Caki2 (cell line): ENCODE data around the gene FLRT2. TPM values are rescaled to one million over a fixed set of nuclear protein-coding genes. Genes with fewer than 3 reads are reported as not detected.

Experiments used
- DNase-seq: peaks from one replicate; pipeline ENCODE4 v3.0.0-alpha.2; 2015; ENCODE audit warnings: low read depth
- in situ Hi-C: cut with HindIII; loops from 2 replicates; pipeline ENCODE4 v1.10.0; 2016; ENCODE audit warnings: low sequenced_read_pairs, low pct_unique_long_range_greater_than_20kb, mixed read lengths
- total RNA-seq: library from RNA; depleted of rRNA; stranded (reverse); fragments of >200 nt; shearing (Covaris generic); gene quantifications from 2 replicates; pipeline ENCODE4 v1.2.3, GENCODE V29; 2014; ENCODE audit warnings: low replicate concordance

The FLRT2 gene
- total RNA-seq, 1 experiment from 2014 or later, result 0.07 TPM

DNA sequence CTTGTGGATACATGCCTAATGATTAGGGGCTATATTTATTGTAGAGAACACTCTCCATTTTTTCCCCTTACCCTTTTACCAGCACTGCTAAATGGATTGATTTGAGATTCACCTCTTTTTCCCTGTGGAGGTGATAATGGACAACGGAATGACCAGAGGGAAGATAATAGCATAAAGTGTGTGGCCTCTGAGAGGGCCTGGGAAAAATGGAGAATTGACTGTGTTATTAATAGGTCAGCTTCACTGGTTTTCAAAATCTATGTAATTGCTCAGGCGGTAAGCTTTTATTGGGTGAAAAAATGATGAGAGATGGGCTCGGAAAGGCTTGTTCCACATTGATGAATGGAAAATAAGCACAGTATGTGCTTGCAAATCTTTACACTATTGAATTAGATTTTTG lies 15.8 kb downstream of the FLRT2 start:
- no peak for DNase-seq
- in situ Hi-C loops, result no loop called here

DNA sequence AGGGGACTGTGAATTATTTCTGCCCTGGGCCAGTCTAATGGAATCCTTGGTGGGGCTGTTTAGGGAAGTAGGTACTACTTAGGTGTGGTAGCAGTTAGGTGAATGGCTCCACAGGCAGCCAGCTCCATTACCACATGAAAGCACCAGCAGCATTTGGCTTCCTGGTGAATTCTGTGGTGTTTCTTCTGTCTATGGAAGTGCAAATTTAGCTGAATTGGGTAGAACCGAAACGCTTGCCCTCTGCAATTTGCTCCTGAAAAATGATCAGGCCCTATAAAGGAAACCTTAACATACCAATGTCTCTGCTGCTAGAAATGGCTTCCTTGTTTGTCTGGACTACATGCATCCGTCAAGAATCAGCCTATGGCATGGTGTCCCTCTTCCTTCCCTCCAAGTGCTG lies 16.4 kb downstream of the FLRT2 start:
- no peak for DNase-seq
- in situ Hi-C loops, result no loop called here

DNA sequence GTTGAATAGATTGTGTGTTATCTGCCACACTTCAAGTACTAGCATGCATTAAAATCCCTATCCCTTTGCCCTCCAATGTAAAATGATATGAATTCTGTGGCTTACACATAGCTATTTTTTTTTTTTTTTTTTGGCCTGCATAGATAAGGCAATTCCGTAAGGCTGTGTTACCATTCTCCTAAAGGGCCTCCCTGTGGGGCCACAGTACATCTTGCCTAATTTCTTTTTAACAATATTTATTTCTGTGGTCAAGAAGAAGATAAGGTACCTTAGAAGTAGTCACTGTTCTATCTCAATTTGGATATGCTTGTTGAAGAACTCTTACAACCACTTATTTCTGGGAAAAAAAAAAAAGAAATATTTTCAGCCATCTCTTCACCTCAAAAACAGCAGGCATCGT lies 19.8 kb downstream of the FLRT2 start:
- DNase-seq, result no peak
- in situ Hi-C loops, result no loop called here

DNA sequence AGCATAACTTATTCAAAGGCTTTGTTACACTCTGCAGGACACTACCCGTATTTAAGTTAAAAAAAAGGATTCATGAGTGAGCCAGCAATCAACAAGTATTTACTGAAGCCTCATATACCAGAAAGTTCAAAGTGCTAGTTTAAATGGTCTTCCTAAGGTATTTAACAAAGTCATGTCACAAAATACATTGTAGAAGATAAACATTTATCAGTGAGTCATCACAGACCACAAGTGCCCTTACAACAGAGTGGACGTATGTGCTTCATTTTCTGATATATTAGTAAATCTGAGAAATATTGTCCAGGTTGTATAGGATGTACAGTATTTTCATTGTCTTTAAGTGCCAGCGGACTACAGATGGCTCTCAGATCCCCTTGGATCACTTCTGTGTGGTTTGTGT lies 24.2 kb downstream of the FLRT2 start:
- DNase-seq, result no peak
- in situ Hi-C loops, result no loop called here

DNA sequence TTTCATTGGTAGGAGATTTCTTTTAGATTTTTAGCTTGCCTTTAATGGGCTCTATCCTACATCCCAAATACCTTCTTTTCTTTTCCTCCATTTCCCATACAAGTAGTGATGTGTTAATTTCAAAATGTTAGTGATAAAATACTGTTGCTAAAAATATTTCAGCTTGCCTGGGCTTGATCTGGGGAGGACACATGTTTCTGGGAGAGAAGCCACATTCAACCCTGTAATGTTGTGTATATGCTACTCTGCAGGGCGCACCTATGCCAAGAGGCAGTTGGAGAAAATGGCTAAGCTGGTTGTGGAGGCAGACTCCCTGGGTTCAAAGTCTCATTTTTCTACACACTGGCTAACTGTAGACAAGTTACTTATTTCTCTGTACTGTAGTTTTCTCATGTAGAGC lies 26.3 kb downstream of the FLRT2 start:
- in situ Hi-C loops, result no loop called here
- no peak for DNase-seq

DNA sequence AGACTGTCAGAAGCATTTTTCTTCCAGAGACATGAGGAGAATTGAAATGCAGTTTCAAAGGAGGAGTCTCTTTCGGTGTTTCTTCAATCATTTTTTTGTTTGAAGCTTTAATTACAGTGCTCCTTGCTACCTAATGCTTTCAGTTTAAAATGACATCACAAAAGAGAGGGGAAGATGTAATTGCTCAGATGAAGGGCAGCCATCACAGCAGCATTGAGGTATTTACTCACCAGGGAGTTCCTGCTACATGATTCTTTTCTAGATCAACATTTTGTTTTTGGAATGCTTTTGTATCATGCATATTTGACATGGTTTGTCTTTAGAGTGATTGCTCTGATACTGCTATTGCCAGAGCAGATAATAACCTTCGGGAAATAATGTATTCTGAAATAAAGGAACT lies 28.6 kb downstream of the FLRT2 start:
- in situ Hi-C loops, result no loop called here
- no peak for DNase-seq

DNA sequence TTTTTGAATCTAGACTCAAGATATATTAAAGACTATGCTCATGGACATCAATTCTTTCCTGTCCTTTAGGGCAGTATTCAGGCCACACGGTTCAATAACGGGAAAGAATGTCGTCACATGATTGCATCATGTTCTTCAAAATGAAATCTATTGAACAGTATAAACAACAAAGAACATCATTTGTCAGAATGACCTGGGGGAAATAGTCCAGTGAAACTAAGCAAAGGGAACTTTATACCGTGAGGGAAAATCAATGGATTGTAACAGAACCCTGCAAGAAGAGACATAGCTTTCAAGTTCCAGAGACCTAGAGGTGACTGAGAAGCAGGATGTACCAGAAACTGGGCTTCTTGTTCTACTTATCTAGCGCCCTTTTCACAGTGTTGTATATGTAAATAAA lies 32.7 kb downstream of the FLRT2 start:
- in situ Hi-C loops, result no loop called here
- no peak for DNase-seq

DNA sequence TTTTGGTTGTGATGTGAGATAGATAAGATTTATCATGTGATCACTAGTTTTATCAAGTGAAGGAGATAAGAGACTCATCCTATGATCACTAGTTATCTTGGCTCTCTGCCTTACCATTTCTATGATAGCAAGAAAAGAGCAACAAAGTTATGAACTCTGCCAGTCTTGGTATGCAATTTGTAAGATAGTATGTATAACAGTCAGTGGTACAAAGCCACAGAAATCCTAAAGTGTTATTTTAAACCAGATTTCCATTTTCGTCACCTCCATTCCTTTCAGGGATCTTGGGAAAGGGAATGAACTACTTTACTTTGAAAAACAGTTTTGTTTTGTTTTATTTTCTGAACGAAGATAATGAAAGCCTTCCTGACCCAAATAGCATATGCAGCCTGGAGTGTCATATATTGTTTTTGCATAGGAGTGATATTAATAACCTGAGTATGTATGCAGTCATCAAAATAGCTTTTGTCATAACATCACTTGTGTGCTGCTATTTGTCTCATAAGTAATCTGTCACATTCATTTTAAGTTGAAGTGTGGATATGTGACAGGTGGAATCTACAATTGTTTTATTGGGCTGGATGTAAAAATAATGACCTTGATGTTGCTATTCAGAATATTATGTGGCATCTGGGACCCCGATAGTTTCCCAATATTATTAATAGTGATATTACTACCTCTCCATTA lies 35.0 kb downstream of the FLRT2 start:
- DNase-seq, result no peak
- in situ Hi-C loops, result no loop called here

DNA sequence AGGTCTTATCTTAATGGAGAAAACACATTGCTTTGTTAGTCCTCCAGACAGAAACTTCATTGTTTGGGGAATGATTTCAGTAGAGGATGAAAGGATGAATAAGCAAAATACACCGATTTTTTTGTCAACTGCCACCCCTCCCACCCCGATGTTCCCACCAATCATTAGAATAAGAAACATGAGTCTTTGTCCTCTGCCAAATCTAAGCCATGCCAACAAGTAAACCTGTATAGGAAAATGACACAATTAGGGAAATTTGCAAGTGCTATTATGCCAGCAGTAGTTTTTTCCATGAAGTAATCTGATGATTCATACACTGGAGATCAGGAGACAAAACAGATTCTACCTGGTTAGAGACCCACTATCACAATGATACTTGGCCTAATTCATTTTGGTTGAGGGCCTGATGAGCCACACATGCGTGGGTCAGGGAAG lies 35.9 kb downstream of the FLRT2 start:
- in situ Hi-C loops, result no loop called here
- peak; percentile 15 for DNase-seq

DNA sequence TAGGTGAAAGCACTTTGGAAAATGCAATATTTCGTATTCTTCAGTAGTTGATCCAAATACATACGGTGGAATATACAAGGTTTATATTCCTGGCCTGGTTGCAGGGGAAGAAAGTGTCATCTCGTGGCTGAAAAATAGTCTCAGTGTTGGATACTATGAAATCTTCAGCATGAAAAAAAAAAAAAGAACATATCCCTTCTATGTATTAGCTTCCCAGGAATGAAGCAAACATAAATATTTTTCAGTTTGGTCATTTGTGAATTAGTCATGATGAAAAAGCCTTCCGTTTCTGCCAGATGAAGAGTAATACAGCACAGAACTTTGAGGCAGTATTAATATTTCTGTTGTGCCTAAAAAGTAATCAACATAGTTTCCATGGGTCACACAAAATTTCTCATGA lies 36.7 kb downstream of the FLRT2 start:
- in situ Hi-C loops, result no loop called here
- DNase-seq, result no peak

DNA sequence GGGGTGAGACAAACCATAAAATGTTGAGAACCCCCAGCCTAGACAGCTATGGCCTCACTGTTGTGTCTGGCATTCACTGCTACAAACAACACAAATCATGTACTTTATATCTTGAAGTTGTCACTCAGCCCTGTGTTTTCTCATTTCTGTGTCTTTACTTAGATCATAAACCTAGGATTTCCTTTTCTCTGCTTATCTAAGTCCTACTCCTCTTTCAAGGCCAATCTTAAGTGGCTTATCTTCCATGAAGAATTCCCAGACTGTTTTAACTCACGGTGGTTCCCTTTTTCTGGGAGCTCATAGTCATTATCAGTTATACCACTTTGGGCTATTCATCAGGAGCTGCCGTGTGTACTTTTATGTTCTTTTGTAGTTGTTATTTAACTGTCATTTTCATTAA lies 42.1 kb downstream of the FLRT2 start:
- in situ Hi-C loops, result no loop called here
- no peak for DNase-seq

DNA sequence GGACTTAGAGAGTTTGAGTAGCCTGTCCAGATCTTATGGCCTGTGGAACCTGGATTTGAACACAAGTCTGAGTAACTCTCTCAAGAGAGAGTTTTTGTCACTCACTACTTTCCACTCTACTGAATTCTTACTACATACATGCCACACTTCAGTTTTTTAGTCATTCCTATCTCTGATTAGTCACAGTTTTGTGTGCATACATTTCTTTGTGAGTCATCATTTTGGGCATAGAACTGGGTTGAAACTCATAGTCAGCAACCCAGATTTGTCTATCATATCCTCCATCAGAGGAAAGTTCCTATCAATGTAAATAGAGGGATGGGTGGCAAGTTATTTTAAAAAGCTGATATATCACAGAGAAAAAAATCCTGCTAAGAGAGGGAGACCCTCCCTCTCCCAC lies 42.9 kb downstream of the FLRT2 start:
- in situ Hi-C loops, result no loop called here
- DNase-seq, result peak; percentile 10

DNA sequence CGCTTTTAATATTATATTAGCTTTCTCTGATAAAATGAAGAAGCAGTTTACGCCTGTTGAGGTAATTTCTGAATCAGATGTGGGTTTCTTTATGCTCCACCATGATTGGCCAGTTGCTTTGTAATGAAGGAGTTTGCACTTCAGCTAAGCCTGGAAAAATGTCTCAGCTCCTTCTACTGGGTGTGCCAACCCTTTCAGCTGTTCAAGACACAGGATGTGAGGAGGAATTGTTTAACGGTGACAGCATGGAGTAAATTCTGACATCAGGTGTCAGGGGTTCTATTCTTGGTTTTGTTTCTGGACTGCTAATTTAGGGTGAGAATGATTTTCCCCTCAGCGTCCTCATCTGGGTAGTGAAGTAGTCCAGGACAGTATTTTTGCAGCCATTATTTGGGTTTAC lies 43.5 kb downstream of the FLRT2 start:
- in situ Hi-C loops, result no loop called here
- DNase-seq, result no peak

DNA sequence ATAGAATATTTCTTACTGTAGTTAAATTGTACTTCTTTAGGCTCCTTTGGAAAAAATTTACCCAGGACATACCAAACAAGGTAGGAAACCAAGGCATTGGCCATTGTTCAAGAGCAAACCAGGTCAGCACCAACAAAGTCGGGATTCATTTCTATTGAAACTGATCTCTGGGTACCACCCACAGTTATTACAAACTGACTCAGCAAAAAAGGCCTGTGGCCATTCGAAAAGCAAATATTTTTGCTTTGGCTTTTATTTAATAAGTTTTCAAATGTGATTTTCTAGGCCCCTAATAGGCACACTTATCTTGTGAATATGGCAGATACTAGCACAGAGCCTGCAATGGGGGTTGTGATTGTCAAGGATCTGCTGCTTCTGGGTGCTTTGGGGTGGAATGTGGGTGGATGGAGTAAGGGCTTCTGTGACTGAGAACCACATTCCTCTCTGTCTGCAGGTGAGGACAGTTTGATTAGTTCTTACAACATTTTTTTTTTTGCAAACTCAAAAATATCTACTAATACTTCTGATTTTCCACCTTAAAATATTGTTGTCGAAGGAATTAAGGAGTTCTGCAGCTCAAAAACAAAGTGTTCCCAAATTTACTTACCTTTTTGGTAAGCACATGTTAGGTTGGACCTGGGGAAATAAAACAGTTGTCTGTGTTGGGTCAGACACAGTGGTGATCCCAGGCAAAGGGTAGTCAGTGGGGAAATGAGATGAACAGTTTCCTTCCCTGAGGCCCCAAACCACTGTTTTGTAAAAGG lies 45.1 kb downstream of the FLRT2 start:
- DNase-seq, result no peak
- in situ Hi-C loops, result no loop called here

DNA sequence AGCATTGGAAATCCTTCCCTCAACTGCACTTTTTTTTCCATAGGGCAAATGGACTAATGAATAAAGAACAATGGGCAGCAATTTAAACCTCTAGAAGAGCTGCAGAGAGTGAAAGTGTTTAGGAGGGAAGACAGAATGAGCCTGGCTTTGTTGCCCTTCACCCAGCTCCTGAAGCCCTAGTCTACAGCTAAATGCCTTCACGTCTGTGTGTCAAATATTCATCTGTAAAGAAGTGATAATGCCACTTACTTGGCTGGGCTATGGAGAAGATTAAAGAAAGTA lies 45.6 kb downstream of the FLRT2 start:
- no peak for DNase-seq
- in situ Hi-C loops, result no loop called here

DNA sequence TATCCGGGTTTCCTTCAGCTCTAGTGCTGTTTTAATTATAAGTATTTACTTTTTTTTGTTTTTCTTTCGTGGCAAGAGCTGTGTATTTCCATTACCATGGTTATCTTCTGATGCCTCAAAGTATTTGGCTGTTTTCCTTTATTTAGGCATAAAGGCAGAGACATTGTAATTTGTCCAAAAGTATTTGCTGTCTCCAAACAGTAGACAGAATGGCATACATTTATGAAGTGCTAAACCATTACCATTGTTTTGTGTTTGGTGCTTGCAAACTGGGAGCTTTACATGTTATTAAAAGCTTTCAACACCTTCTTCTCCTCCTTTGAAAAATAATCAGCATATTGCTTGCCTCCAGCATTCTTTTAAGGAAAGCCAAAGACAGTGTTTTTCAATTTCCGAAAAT lies 46.3 kb downstream of the FLRT2 start:
- no peak for DNase-seq
- in situ Hi-C loops, result no loop called here

DNA sequence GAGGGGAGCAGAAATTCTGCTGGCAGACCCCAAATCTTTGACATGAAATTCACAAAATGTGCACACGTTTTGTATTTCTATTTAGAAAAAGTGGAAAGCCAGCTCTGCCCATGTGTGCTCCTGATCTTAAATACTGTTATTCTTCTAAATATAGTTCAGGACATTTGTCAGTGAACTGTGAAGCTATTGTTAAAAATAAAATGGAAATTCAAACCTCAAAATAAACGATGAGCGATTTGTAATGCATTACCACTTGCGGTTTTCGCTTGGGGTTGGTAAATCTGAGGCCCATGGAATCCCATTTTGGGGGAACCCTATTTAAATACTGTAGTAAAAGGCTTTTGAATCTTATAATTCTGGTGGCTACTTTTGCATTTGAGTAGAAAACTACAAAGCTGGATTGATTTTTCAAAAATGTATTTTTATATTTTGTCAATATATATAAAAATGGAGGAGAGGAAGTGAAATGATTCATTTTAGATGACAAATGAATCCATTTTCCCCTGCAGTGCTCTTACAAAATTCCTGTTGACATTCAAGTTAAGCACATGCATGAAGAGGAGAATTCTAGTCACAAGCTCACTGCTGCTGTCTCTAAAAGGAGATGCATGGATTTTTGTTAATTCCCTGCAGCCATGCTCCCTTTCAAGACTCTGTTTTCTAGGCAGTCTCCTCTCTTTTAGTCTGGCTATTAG lies 47.1 kb downstream of the FLRT2 start:
- in situ Hi-C loops, result no loop called here
- no peak for DNase-seq

DNA sequence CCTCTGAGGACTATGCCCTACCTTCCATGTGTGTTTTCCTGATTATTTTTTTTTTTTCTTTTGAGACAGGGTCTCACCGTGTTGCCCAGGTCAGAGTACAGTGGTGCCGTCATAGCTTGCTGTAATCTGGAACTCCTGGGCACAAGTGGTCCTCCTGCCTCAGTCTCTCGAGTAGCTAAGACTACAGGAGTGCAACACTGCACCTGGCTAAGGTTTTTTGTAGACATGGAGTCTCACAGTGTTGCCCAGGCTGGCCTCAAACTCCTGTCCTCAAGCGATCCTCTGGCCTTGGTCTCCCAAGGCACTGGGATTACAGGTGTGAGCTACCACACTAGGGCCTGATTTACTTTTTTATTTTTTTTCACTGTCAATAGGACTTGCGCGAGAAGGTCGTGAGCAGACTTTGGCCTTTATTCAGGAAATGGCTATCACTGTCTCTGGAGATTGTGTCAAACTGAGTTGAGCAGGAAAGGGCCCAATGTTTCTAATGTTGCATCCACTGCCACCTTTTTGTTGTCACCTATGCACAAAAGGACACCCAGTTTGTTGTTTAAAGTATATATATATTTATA lies 47.7 kb downstream of the FLRT2 start:
- DNase-seq, result no peak
- in situ Hi-C loops, result no loop called here

DNA sequence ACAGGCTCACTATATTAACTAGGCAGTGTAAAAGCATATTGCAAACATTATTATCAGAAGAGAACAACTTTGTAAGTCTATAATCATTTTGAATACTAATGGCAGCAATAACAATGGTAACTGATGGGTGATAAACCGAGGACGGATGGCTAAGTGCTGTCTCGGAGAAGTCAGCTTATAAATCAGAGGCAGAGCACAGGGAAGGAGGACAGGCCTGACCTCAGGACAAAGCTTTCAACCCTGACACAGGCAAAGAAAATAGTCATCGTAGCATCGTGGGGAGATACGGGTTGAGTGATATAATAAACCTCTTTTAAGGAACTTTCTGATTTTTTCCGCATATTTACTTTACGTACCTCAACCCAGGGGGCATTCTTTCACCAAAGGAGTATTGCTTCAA lies 48.4 kb downstream of the FLRT2 start:
- DNase-seq, result no peak
- in situ Hi-C loops, result no loop called here
